Vagina (tissue), 2 donors: ENCODE measurements around the gene ICOSLG.
"Not testable (repeated sequence)": the region's sequence is repeated elsewhere in the genome, so short reads cannot be mapped to it uniquely, and the experiment has no call there.

Experiments used
- CTCF ChIP-seq, 3 experiments: fragments of 450-650 bp in 2 of 3; fragments of 200-600 bp in 1 of 3; sonication (generic) in 1 of 3; IDR thresholded peaks; one replicate each; pipeline ENCODE4 v1.5.1; 2017 to 2019; ENCODE audit warnings: antibody characterized with exemption in 3 of 3, mild to moderate bottlenecking in 2 of 3, moderate library complexity in 2 of 3
- POLR2A ChIP-seq, 2 donors: fragments of 450-650 bp; IDR thresholded peaks; one replicate each; pipeline ENCODE4 v1.6.1; 2017; ENCODE audit warnings: antibody characterized with exemption in 2 of 2, mild to moderate bottlenecking in 2 of 2, moderate library complexity in 2 of 2
- POLR2AphosphoS5 ChIP-seq, 2 donors: sonication (generic); formaldehyde crosslinking; IDR thresholded peaks; one replicate each; pipeline ENCODE4 v1.9.0; 2017; ENCODE audit warnings: antibody characterized with exemption in 2 of 2, mild to moderate bottlenecking in 2 of 2, low read depth in 1 of 2; ENCODE audit not compliant: insufficient read depth in 1 of 2

GRCh38 chr21:44229561-44229960 lies 11.2 kb downstream of the ICOSLG start:
- TF ChIP-seq CTCF (IDR thresholded peaks at IDR 0.05); POLR2AphosphoS5 (IDR thresholded peaks at IDR 0.05; ENCODE audit: insufficient read depth in 1 of 2, low read depth in 1 of 2); POLR2A (IDR thresholded peaks at IDR 0.05): not testable (repeated sequence)
